Vagina (tissue), 2 donors: ENCODE data around the gene DGKI.

Source experiments
- POLR2A ChIP-seq, 2 donors: fragments of 450-650 bp; IDR thresholded peaks; one replicate each; pipeline ENCODE4 v1.6.1; 2017; ENCODE audit warnings: antibody characterized with exemption in 2 of 2, mild to moderate bottlenecking in 2 of 2, moderate library complexity in 2 of 2
- POLR2AphosphoS5 ChIP-seq, 2 donors: sonication (generic); formaldehyde crosslinking; IDR thresholded peaks; one replicate each; pipeline ENCODE4 v1.9.0; 2017; ENCODE audit warnings: antibody characterized with exemption in 2 of 2, mild to moderate bottlenecking in 2 of 2, low read depth in 1 of 2; ENCODE audit not compliant: insufficient read depth in 1 of 2
- TF ChIP-seq, protein P1 (sequence below), 3 experiments: fragments of 450-650 bp in 2 of 3; fragments of 200-600 bp in 1 of 3; sonication (generic) in 1 of 3; IDR thresholded peaks; one replicate each; pipeline ENCODE4 v1.5.1; 2017 to 2019; ENCODE audit warnings: antibody characterized with exemption in 3 of 3, mild to moderate bottlenecking in 2 of 3, moderate library complexity in 2 of 3

DNA sequence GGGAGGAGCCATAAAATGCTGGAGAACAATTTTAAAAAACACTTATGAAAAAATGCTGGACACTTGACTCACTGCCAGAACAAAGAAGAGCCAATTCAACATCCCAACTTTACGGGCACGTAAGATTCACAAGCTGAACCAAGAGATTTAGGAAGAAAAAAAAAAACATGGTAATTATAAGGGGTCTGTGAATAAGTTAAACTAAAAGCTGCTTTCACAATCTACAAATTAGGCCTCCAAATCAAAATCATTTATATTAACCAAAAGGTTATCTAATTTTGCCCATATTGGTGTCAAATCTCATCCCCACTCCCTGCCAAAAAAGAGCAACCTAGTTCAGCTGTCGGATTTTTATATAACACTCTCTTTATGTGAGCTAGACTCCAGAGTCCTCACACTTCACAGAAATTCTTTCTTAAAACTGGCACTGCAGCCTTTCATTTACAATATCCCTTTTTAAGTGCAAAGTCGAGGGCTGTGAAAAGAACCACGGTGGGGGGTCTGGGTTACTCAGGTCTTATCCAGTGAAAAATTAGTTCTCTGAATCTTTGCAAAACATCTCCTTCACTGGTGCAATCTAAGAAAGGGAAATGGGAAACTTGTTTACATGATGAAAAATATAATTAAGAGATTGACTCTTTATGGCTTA lies 30.4 kb upstream of the DGKI start:
- TF ChIP-seq, protein P1, sequence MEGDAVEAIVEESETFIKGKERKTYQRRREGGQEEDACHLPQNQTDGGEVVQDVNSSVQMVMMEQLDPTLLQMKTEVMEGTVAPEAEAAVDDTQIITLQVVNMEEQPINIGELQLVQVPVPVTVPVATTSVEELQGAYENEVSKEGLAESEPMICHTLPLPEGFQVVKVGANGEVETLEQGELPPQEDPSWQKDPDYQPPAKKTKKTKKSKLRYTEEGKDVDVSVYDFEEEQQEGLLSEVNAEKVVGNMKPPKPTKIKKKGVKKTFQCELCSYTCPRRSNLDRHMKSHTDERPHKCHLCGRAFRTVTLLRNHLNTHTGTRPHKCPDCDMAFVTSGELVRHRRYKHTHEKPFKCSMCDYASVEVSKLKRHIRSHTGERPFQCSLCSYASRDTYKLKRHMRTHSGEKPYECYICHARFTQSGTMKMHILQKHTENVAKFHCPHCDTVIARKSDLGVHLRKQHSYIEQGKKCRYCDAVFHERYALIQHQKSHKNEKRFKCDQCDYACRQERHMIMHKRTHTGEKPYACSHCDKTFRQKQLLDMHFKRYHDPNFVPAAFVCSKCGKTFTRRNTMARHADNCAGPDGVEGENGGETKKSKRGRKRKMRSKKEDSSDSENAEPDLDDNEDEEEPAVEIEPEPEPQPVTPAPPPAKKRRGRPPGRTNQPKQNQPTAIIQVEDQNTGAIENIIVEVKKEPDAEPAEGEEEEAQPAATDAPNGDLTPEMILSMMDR (IDR thresholded peaks at IDR 0.05) = no peak
- TF ChIP-seq POLR2A (IDR thresholded peaks at IDR 0.05) = no peak
- no peak for TF ChIP-seq POLR2AphosphoS5 (IDR thresholded peaks at IDR 0.05; ENCODE audit: insufficient read depth in 1 of 2, low read depth in 1 of 2)
